HepG2 (cell line): ENCODE results near the gene ZCCHC24. TPM values are rescaled to one million over a fixed set of nuclear protein-coding genes. Genes with fewer than 3 reads are reported as not detected.

Experiments
- ATAC-seq: fragments of 200-7000 bp; cut with Tn5 transposase; 3 replicates; pipeline ENCODE4 v1.9.1; 2020; ENCODE audit warnings: mild to moderate bottlenecking, moderate library complexity
- BruUV-seq: library from RNA; stranded (reverse); fragments of 400-500 nt; replicated peaks from 2 replicates; lab custom pipeline; 2021; lab: Mats Ljungman, UMichigan
- CTCF ChIA-PET: fragments of 300-600 bp; formaldehyde crosslinking; extraction: SDS; loops from one replicate; lab custom pipeline; 2021; ENCODE audit warnings: low total read pairs, inconsistent platforms, low intra/inter-chr PET ratio; lab: Yijun Ruan, JAX
- POLR2A ChIA-PET: fragments of 350-600 bp; sonication (Branson Sonifier 250); formaldehyde crosslinking; loops from one replicate; lab custom pipeline; 2020; ENCODE audit warnings: antibody characterized with exemption, inconsistent platforms; lab: Yijun Ruan, JAX
- DNase-seq: peaks from one replicate; pipeline ENCODE4 v3.0.0-alpha.2; 2015; ENCODE audit warnings: low spot score
- FAIRE-seq: peaks from 3 replicates; lab custom pipeline; 2011; peaks lifted over from hg19 to GRCh38; lab: Jason Lieb, UNC
- H2AFZ ChIP-seq: one replicate; pipeline ENCODE4 v1.6.1; 2011; ENCODE audit warnings: low read length, inconsistent platforms
- H3K27ac ChIP-seq: fragments of 300-600 bp; 3 replicates; pipeline ENCODE4 v1.8.0; 2011; ENCODE audit warnings: mixed run types, mild to moderate bottlenecking, mixed read lengths, low read length, inconsistent platforms; ENCODE audit not compliant: insufficient read depth; ENCODE audit errors: extremely low read length
- H3K27me3 ChIP-seq, 2 experiments: fragments of 200-600 bp in 1 of 2; 2 replicates in 1 of 2; 3 replicates in 1 of 2; pipeline versions ENCODE4 v1.6.0 to v1.8.0; 2011; ENCODE audit warnings: low read length in 2 of 2, mild to moderate bottlenecking in 2 of 2, moderate library complexity in 2 of 2, inconsistent platforms in 1 of 2; ENCODE audit not compliant: insufficient read depth in 2 of 2, control insufficient read depth in 1 of 2
- H3K36me3 ChIP-seq, 2 experiments: fragments of 200-600 bp in 1 of 2; replicated peaks in 1 of 2; 2 replicates in 1 of 2; 3 replicates in 1 of 2; pipeline versions ENCODE4 v1.5.1 to v1.8.0; 2011; ENCODE audit warnings: low read length in 2 of 2, inconsistent platforms in 1 of 2; ENCODE audit not compliant: insufficient read depth in 2 of 2, control insufficient read depth in 1 of 2
- H3K4me1 ChIP-seq: 2 replicates; pipeline ENCODE4 v1.5.1; 2012; ENCODE audit warnings: low read length, inconsistent platforms; ENCODE audit not compliant: insufficient read depth
- H3K4me2 ChIP-seq: 2 replicates; pipeline ENCODE4 v1.6.0; 2011; ENCODE audit warnings: low read depth, low read length, inconsistent platforms
- H3K4me3 ChIP-seq, 3 experiments: fragments of 200-600 bp in 1 of 3; sonication (generic), shearing (Covaris generic) in 1 of 3; replicated peaks in 1 of 3; 2 replicates each; pipeline ENCODE4 v1.5.1; 2011 to 2016; ENCODE audit warnings: low read length in 3 of 3, inconsistent platforms in 2 of 3, low read depth in 2 of 3, mild to moderate bottlenecking in 2 of 3, control low read depth in 1 of 3, mixed read lengths in 1 of 3; ENCODE audit not compliant: insufficient read depth in 1 of 3
- H3K79me2 ChIP-seq: one replicate; pipeline ENCODE4 v1.6.1; 2011; ENCODE audit warnings: low read length, inconsistent platforms; ENCODE audit not compliant: insufficient read depth
- H3K9ac ChIP-seq: 2 replicates; pipeline ENCODE4 v1.6.0; 2011; ENCODE audit warnings: mild to moderate bottlenecking, low read depth, low read length, inconsistent platforms; ENCODE audit not compliant: insufficient read depth
- H3K9me3 ChIP-seq: 2 replicates; pipeline ENCODE4 v1.5.1; 2012; ENCODE audit warnings: mild to moderate bottlenecking, low read length
- H4K20me1 ChIP-seq: 2 replicates; pipeline ENCODE4 v1.6.0; 2011; ENCODE audit warnings: inconsistent platforms, mild to moderate bottlenecking, low read length, moderate library complexity; ENCODE audit not compliant: insufficient read depth
- DPF2 ChIP-seq: sonication (generic); formaldehyde crosslinking; IDR thresholded peaks from 2 replicates; pipeline ENCODE4 v1.4.0; 2020; ENCODE audit warnings: mild to moderate bottlenecking, low read depth, missing genetic modification reagents, borderline replicate concordance
- FOXK2 ChIP-seq: fragments of 450-650 bp; IDR thresholded peaks from 2 replicates; pipeline ENCODE4 v1.6.1; 2016
- GRHL1 ChIP-seq: sonication (generic); formaldehyde crosslinking; conservative IDR thresholded peaks from 2 replicates; pipeline ENCODE4 v1.8.0; 2022; ENCODE audit warnings: missing genetic modification reagents
- TRAFD1 ChIP-seq: sonication (generic); formaldehyde crosslinking; IDR thresholded peaks from 2 replicates; pipeline ENCODE4 v1.5.1; 2020; ENCODE audit warnings: missing genetic modification reagents, mild to moderate bottlenecking, borderline replicate concordance
- ZSCAN30 ChIP-seq: sonication (generic); formaldehyde crosslinking; IDR thresholded peaks from 2 replicates; pipeline ENCODE4 v1.5.0; 2020; ENCODE audit warnings: mild to moderate bottlenecking, missing genetic modification reagents
- ZUFSP ChIP-seq: sonication (generic); formaldehyde crosslinking; IDR thresholded peaks from 2 replicates; pipeline ENCODE4 v1.9.0; 2021; ENCODE audit warnings: missing genetic modification reagents, mild to moderate bottlenecking, borderline replicate concordance
- WGBS: methylation state at CpG from one replicate; pipeline ENCODE4 v1.1.6; 2017; ENCODE audit warnings: low lambda C conversion rate; 5-methylcytosine and 5-hydroxymethylcytosine counted together
- in situ Hi-C: cut with HindIII; loops from 2 replicates; pipeline ENCODE4 v1.10.0; 2017; ENCODE audit warnings: low pct_unique_long_range_greater_than_20kb; ENCODE audit not compliant: extremely low pct_ligation_motif_present
- intact Hi-C: fragments of 100-400 bp; cut with micrococcal nuclease; formaldehyde crosslinking; loops from one replicate; pipeline ENCODE4 v1.10.0; 2022; ENCODE audit not compliant: unreplicated experiment
- polyA plus RNA-seq, 8 experiments: library from polyadenylated mRNA; depleted of rRNA in 3 of 8; stranded (reverse) in 7 of 8; unstranded in 1 of 8; fragments of >200 nt; fragmentation: Illumina TruSeq in 4 of 8; extraction: Trizol in 4 of 8; gene quantifications; 2 replicates each; pipeline versions ENCODE4 v1.2.1 to v1.2.3, GENCODE V29; 2011 to 2016; ENCODE audit warnings: low read depth in 4 of 8, missing spikeins in 1 of 8, mixed read lengths in 1 of 8; ENCODE audit not compliant: insufficient read depth in 1 of 8
- total RNA-seq, 5 experiments: library from RNA; depleted of rRNA; stranded (reverse); fragments of >200 nt; fragmentation: Illumina TruSeq; extraction: Trizol; gene quantifications; 2 replicates each; pipeline ENCODE4 v1.2.3, GENCODE V29; 2016; ENCODE audit warnings: low read depth in 1 of 5

The ZCCHC24 gene
- total and polyA plus RNA-seq, 2 of the 13 experiments (the other 11 are each of a cell fraction or from before 2014, with no cell fraction given) = 3.1 to 7.9 TPM

- TF ChIP-seq ZUFSP (CRISPR knock-in tag) (no peak), ZSCAN30 (CRISPR knock-in tag) (no peak), GRHL1 (CRISPR knock-in tag) (no peak), FOXK2 (no peak)
- TF ChIP-seq, all 625 proteins: peak for 28
These were observed 14.5 kb downstream of the ZCCHC24 start (continued) for GRCh38 chr10:79430936-79431335.

DNA sequence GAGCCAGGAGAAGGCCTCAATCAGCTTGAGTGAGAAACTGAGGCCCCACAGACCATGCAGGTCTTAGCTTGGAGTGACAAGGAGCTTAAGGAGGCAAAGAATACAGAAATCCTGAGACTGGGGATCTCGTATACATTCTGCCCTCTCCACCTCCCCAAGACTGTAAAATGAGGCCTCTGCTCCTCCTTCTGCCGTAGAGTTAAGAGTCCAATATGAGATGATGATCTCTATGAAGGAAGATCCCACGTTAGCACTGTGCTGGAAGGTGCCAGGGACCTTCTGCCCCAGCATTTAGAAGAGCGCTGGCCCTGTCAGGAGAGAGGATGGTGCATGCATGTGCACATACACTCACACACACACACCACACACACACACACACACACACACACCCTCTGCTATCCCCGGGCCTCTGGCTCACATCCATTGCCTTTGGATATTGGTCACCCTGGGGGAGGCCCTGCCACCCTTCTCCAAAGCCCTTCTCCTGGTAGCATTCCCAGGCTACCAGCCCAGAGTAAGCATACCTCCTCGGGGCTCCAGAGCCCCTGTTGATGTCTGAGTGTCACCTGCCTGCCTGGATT lies 15.0 kb downstream of the ZCCHC24 start:
- Histone ChIP-seq H3K27ac (peak overlapping the region; percentile 25), H3K27me3 (no peaks in the 10 kb centered on the region), H3K9me3 (no peaks in the 10 kb centered on the region), H3K4me2 (peak overlapping the region; percentile 58), H3K9ac (peak overlapping the region; percentile 16; the same call in 1 of the 2 replicates), H3K36me3 (peaks cover 0 to 2% of the 10 kb centered on the region in 2 experiments; a peak in 2 of 5 replicates), H3K4me1 (peaks cover 39% of the 10 kb centered on the region), H2AFZ (no peak overlapping the region), H3K4me3 (no peak overlapping the region), H4K20me1 (no peaks in the 10 kb centered on the region), H3K79me2 (no peaks in the 10 kb centered on the region)
- FAIRE-seq (no peak), ATAC-seq (peak; percentile 14), DNase-seq (no peak)
- ChIA-PET CTCF (no interaction called here), POLR2A (interaction anchor here (0.9 to 1.2 kb wide), 3 partner anchors 15 to 50 kb away, joined by 3 to 10 read pairs (median 3); partner anchors contain the start of gene ZCCHC24)
- intact Hi-C loops = loop anchor here (5.0 kb wide), 1 partner anchor 37 kb away; no protein-coding TSS in a partner anchor
- 77% methylated on average over 6 of the region's 6 CpGs for WGBS
- TF ChIP-seq DPF2 (CRISPR knock-in tag) (no peak), TRAFD1 (CRISPR knock-in tag) (no peak)
- in situ Hi-C loops = no loop called here
- no TSS peak for BruUV-seq
